Measurements from ENCODE around the gene CCDC122.

Gene CCDC122

DNA sequence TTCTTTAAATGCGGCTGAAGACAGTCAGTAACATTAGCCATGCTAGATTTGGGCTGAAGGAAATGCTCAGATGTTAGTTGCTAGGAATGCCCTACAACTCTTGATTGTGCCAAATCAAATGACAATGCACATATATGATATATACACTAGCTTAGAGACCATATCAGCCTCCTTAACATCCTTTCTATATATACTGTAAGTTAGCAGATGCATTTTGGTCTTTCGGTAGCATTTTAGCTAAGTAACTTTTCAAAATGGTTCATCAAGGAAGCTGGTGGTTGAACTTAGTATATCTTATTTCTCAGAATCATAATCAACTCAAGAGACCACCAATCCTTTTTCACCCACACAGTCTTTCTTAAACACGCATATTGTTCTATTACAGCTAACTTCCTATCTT is 78.7 kb downstream of the CCDC122 start:
- no peak for DNase-seq

GRCh38 chr13:43799191-43799590 is 80.3 kb downstream of the CCDC122 start:
- no peak for DNase-seq

GRCh38 chr13:43797869-43798268 is 81.7 kb downstream of the CCDC122 start:
- DNase-seq: no peak

DNA sequence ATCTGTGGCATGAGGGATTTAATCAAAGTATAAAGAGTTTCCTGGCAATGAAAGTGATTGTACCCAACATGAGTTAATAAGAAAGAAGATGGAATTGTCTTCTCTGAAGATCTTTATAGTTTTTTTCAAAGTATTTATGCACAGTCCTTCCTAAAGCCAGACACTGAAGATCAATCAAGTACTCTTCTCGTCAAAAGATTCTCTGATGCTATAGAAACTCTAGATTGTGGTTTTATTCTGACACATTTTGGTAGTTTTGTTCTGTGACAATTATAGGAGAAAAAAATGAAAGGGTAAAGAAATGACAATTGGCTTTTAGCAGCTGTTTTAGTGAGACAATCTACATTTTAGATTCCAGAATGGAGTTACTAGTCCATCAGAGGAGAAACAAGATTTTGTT is 82.4 kb downstream of the CCDC122 start:
- no peak for DNase-seq

DNA sequence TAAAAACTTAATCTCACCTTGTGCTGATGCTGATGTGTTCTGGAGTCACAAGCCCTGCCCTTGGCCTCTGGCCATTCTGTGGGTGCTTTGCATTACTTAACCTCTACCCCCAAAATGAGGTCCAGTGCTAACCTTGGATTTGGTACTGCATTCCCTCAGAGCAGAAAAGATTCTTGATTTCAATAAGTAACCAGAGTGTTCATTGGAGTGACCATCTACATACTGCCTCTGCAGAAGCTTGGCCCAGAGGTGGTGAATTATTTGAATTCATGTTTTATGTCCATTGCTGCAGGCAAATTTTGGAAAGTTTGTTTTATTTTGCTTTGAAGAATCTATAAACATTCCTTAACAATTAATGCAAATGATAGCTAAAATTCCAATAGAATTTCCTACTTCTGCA is 85.1 kb downstream of the CCDC122 start:
- no peak for DNase-seq

- no peak for DNase-seq
Observed at GRCh38 chr13:43792076-43792881, 87.3 kb downstream of the CCDC122 start.

DNA sequence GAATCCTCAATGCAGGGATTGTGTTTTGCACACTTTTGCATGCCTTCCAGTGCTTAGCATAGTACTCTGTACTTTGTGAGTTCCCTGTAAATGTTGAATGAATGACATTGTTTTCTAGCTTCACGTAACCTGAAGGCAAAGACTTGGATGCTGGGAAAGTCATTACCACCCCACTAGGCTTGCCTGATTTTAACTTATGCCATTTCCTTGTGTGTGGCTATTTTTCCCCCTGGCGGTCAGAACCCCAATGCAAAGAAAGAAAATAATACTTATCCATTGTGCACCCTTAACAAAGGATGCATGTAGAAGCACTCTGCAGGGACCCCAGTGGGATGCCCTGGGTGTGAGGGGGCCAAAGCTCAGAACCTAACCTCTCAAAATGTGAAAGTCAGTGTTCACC is 91.5 kb downstream of the CCDC122 start:
- no peak for DNase-seq

DNA sequence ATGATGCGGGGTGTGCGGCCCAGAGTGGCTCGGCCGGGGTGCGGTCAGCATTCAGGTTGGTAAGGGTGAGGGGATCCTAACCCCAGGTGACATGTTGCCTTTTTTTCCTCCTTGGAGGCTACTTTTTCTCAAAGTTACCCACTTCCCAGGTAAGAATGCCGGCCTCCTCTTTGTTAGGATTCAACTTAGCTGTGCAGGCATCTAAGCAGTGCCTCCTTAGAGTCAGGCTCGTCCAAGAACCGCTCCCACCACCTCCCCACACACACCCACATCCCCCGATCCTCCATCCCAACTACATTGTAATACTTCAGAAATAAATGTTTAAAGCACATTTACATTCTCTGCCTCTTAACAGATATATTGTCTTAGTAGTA is 92.0 kb downstream of the CCDC122 start:
- DNase-seq: no peak

DNA sequence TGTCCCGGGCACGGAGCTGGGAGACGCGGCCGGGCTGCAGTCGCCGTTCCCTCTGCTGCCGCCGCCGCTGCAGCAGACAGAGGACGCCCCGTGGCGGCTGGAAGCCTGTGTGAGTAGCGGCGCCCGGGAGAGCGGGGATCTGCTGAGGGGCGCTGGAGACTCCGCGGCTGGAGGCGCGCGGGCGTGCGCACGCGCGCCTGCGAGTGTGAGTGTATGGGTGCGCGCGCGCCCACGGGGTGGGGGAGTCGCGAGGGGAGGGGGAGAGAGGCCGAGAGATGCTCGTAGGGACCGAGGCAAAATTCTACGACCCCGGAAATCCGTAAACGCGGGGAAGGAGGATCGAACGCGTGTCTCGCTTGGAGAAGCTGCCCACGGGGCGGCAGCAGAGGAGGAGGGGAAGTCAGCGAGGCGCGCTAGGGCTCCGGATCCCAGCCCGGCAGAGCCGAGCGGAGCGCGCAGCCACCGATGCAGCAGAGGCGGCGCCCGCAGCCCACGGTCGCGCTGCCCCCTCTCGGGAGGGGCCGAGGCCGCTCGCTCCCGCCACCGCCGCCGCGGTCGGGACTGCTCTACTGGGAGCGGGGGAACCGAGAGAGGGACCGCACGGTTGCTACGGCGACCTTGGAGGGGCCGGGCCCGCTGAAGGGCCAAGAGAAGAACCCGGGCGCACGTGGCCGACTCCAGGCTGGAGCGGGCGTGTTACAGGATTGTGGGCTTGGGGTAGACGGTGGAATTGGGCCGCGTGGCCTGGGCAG is 92.6 kb downstream of the CCDC122 start, which contains the start of gene ENOX1:
Gene ENOX1, minus strand, starts transcription at position 207 of the 752 bp plus-strand sequence.
- no peak for DNase-seq

DNA sequence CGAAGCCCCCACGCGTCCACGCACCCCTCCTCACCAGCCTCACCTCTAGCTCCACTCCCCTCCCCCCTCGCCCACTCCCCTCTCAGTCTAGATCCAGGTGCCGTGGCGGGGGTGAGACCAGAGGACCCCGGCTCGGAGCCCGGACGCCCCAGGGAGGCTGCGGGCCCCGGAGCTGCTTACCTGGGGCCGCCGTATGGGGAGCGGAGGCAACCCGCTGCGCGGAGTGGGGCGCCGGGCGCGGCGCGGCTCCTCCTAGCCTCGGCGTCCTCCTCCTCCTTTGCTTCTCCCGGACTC is 93.1 kb downstream of the CCDC122 start:
- DNase-seq: no peak

Data from cerebellar nuclear complex (tissue), 1 donor.